Vagina (tissue), 2 donors: ENCODE results near the gene CCL23.

ENCODE experiments used
- POLR2A ChIP-seq, 2 donors: fragments of 450-650 bp; IDR thresholded peaks; one replicate each; pipeline ENCODE4 v1.6.1; 2017; ENCODE audit warnings: antibody characterized with exemption in 2 of 2, mild to moderate bottlenecking in 2 of 2, moderate library complexity in 2 of 2
- POLR2AphosphoS5 ChIP-seq, 2 donors: sonication (generic); formaldehyde crosslinking; IDR thresholded peaks; one replicate each; pipeline ENCODE4 v1.9.0; 2017; ENCODE audit warnings: antibody characterized with exemption in 2 of 2, mild to moderate bottlenecking in 2 of 2, low read depth in 1 of 2; ENCODE audit not compliant: insufficient read depth in 1 of 2
- TF ChIP-seq, protein P1 (sequence below), 3 experiments: fragments of 450-650 bp in 2 of 3; fragments of 200-600 bp in 1 of 3; sonication (generic) in 1 of 3; IDR thresholded peaks; one replicate each; pipeline ENCODE4 v1.5.1; 2017 to 2019; ENCODE audit warnings: antibody characterized with exemption in 3 of 3, mild to moderate bottlenecking in 2 of 3, moderate library complexity in 2 of 3

DNA sequence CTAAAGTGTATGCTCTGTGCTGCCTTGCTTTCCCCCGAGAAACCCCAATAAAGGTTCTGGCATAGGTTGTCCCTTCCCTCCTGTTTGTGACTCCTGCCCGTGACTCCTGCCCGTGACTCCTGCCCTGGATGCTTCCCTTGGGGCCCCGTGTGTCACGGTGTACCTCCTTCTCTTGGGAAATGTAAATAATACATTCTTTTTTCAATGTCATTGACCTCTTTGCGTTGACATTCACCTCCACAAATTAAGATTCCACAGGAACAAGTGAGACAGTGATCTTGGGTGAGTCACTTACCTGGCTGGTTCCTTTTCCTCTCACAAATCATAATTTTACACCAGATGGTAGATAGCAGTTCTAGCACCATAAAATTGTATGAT lies 17.1 kb downstream of the CCL23 start:
- TF ChIP-seq, protein P1, sequence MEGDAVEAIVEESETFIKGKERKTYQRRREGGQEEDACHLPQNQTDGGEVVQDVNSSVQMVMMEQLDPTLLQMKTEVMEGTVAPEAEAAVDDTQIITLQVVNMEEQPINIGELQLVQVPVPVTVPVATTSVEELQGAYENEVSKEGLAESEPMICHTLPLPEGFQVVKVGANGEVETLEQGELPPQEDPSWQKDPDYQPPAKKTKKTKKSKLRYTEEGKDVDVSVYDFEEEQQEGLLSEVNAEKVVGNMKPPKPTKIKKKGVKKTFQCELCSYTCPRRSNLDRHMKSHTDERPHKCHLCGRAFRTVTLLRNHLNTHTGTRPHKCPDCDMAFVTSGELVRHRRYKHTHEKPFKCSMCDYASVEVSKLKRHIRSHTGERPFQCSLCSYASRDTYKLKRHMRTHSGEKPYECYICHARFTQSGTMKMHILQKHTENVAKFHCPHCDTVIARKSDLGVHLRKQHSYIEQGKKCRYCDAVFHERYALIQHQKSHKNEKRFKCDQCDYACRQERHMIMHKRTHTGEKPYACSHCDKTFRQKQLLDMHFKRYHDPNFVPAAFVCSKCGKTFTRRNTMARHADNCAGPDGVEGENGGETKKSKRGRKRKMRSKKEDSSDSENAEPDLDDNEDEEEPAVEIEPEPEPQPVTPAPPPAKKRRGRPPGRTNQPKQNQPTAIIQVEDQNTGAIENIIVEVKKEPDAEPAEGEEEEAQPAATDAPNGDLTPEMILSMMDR (IDR thresholded peaks at IDR 0.05): no peak
- TF ChIP-seq POLR2A (IDR thresholded peaks at IDR 0.05) (no peak), POLR2AphosphoS5 (IDR thresholded peaks at IDR 0.05; ENCODE audit: insufficient read depth in 1 of 2, low read depth in 1 of 2) (no peak)
